Hypothalamus (tissue), 51 donors: ENCODE results near the gene ITIH5.

Experiments
- DNase-seq, 51 donors: peaks; one replicate each; lab custom pipeline; 2025; lab: John Stamatoyannopoulos, UW

Gene ITIH5

DNA sequence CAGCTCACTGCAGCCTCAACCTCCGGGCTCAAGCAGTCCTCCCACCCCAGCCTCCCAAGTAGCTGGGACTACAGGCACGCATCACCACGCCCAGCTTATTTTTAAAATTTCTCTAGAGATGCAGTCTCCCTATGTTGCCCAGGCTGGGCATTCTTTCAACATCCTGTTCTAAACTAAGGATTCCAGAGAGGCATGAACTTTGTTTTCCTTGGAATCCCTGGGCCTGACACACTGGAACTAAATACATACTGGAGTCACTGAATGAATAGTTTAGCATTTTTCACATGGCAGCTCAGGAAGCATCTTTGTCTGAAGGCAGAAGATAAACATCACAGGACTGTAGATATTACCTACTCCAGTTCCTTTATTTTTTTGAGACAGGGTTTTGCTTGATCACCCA, 108.7 kb downstream of the ITIH5 start:
- DNase-seq = no peak

DNA sequence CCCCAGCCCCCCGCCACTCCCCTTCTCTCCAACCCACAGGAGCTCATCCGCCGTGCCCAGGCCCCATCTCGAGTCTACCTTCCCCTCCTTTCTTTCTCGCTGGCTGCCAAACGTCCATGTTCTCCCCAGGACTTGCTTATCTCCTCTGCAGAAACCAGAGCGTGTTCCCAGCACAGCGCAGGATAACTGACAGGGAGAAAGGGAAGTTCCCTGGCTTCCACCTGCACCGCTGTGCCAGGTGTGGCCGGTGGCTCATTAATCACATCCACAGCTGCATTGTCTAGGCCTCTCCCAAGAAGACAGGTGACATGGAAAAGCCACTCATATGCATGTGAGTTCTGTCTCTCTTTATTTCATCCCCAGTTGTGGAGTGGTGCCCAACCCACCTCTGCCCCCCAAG, 113.2 kb downstream of the ITIH5 start:
- no peak for DNase-seq

DNA sequence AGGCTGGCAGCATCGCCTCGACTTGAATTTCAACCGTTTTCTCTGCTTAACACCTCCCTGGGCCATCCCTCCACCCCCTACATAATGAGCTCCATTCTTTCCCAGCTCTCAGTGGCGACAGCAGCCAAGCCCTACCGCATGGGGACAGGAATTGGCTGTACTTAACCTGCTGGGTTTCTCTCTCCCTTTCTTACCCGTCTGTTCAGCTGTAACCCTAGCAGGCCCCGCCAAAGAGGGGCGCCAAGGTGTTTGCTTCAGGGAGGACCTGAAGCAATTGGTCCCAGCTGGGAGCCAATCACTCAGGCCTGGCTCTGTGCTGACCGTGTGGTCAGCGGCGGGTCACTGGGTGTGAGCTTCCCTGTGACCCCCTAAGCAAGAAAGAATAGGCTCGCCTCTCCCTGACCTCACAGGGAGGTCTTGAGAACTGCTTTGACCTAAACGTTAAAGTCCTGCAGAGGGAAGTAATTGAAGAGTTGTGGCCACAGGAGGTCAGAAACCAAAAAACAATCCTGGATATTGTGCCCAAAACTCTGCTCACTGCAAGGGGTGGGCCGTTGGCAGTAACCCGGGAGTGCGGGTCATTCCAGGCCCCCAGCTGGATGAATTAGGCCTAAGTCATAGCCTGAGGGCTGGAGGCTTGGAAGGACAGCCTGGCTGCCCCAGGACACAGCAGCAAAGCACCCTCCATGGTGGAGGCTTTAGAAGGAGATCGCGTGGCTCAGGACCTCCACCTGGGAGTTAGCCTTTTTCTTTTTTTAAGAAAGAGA, 114.6 kb downstream of the ITIH5 start:
- peak in 26 of 51 donors; percentile 13 to 72 (median 43) for DNase-seq

DNA sequence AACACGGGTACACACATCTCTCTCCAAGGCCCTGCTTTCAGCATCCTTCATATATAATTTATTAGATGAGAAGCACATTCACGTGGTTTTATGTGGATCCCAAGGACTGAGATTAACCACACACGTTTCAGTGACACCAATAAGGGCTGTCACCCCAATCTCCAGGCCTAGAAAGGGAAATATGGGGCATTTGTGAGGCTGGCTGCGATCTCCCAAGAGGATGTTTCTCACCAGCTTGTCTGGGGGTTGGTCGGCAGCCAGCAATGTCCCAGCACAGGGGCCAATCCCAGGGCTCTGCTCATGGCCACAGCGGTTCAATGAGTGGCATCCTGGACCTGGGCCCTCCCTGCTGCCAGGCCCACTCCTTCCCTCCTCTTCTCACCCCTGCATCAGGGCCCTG, 115.5 kb downstream of the ITIH5 start:
- DNase-seq = peak in 24 of 51 donors; percentile 12 to 66 (median 38)

DNA sequence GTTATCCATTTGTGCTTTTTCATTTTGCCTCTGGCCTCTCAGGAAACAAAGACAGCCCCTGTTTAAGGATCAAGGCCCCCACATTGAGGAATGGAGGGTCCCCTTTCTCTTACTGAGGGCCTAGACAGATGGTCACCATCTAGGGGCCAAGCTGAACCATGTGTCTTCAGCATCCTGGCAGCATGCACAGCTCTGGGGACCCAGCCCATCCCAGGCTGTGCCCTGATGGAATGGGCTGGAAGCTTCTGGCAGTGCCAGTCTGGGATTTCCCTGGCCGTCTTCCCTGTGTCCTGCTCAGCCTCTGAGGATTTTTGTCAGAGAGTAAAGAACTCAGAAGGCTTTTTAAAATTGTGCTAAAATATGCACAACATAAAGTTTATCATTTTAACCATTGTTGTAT, 116.8 kb downstream of the ITIH5 start:
- DNase-seq = peak in 28 of 51 donors; percentile 9 to 68 (median 33)

DNA sequence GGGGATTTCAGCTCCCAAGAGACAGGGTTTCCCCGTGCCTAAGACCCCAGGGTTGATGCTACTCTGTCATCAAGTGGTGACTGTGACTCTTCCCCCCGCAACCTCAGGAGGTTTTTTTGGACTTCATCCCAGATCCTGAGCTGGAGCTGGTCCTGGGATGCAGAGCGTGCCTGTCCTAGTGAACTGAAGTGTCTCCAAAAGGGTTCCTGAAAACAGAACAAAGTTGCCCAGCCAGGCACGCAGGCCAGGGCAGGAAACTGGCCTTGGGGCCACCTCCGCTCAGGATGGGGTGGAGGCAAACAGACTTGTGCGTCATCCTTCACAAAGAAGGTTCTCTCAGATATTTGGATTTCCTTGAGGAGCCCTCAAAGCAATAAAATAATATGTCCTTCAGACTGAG, 118.9 kb downstream of the ITIH5 start:
- peak in 10 of 51 donors; percentile 11 to 40 (median 26) for DNase-seq

DNA sequence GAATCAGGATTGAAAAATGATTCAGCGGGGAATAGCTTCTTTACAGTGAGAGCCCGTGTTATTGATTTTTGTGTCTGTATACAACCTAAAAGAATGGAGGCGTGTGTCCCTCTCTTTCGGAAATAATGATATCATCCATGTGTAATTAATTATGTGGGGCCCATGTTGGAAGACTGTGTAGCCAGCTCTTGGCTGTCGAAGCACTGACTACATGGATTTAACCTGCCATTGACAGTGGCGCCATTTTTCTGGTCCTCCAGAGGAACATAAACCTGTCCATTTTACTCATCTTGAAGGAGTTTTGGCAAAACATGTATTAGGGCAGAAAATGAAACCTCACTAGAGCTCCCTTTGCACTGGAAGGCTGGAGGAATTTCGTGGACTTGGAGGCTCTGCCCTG, 119.6 kb downstream of the ITIH5 start:
- no peak for DNase-seq

DNA sequence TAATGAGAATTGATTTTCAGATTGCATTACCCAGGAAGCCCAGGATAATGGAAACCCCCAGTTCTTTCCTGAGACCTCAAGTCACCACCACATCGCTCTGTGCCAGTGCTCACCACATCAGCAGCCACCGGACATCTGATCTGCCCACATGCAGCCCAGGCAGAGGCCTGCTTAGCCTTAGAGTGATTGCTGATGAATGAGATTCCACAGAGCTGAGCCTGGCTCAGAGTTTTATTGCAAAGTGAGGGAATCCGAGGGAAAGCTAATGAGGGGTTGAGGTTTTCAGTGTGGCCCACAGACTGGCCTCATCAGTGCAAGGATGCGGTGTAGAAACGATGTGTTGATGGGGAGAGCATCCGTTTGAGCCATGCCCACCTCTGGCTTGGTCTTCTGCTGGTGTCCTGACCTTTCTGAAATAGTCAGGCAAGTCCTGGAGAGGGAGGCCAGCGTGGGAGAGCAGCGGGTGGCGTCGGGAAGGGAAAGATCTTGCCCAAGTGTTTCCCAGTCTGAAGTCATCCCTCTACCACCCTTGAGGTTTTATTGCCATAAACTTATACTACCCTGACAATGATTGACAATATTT, 120.3 kb downstream of the ITIH5 start:
- no peak for DNase-seq

DNA sequence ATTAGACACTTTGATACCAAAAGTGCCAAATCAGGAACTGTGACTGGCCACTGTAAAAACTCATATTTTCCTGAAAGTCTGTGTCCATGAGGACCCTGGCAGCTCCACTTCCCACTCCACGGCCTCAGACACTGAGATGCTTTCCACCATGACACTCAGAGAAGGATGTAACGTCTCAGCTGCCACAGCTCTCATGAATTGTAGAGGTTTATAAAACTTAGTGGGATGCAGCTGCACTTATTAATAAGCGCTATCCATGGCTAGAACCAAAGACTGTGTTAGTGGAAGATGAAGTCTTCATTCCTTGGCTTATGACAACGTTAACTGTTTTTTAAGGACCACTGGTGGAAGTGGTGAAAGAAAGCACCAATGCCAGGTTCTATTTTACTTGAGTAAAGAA, 121.0 kb downstream of the ITIH5 start:
- no peak for DNase-seq

DNA sequence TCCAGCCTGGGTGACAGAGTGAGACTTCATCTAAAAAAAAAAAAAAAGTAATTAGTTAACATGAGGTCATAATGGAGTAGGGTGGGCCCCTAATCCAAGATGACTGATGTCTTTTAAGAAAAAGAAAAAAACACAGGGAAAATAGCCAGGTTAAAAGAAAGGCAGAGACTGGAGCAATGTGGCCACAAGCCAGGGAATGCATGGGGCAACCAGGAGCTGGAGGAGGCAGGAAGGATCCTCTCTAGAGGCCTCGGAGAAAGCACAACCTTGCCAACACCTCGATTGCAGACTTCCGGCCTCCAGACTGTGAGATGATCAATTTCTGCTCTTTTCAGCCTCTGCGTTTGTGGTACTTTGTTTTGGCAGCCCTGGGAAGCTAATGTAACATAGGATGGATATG, 121.5 kb downstream of the ITIH5 start:
- DNase-seq = no peak

DNA sequence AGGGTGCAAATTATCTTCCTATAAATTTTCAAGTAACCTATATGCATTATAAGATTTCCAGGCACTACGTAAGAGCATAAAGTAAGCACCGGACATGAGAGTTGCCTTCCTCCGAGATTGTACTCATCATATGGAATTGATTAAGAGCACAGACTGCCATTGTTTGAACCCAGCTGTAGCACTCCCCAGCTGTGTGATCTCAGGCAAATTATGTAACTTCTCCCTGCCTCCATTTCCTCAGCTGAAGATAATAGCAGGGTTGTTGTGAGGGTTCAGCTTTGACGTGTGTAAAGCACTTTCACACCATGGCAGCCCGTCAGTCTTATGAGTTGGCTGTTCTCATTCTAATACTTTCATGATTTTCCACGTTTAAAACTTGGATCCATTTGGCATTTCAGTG, 122.6 kb downstream of the ITIH5 start:
- DNase-seq = peak in 5 of 51 donors; percentile 9 to 29 (median 22)

DNA sequence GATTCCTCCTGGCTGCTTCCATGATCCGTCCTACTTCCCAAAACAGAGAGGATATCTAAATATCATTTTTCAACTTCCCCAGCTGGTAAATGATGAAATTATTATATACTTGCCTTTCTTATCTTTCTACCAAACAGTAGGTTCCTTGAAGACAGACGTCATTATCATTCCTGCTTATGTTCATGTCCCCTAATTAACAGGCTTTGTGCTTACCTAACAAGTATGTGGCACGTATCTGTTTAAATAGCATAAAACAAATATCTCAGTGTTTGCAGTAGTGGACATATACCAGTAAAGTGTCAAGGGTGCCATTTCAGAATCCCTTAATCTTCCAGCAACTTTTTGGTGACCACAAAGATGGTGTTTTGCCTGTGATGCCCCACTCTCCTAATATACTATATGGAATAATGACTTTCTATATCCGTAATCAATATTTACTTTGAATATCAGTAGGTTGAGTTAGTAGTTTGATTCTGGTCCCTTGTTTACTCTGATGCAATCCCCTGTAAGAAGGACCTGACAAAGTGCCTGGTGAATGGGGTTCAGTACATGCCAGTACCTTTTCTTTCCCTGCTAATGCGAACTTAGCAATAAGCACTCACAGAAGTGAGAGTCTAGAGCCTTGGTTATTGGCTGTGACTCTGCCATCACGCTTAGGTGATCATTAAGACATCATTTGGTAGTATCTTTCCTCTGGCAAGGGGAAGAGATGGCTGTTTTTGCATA, 124.4 kb downstream of the ITIH5 start:
- DNase-seq = no peak

DNA sequence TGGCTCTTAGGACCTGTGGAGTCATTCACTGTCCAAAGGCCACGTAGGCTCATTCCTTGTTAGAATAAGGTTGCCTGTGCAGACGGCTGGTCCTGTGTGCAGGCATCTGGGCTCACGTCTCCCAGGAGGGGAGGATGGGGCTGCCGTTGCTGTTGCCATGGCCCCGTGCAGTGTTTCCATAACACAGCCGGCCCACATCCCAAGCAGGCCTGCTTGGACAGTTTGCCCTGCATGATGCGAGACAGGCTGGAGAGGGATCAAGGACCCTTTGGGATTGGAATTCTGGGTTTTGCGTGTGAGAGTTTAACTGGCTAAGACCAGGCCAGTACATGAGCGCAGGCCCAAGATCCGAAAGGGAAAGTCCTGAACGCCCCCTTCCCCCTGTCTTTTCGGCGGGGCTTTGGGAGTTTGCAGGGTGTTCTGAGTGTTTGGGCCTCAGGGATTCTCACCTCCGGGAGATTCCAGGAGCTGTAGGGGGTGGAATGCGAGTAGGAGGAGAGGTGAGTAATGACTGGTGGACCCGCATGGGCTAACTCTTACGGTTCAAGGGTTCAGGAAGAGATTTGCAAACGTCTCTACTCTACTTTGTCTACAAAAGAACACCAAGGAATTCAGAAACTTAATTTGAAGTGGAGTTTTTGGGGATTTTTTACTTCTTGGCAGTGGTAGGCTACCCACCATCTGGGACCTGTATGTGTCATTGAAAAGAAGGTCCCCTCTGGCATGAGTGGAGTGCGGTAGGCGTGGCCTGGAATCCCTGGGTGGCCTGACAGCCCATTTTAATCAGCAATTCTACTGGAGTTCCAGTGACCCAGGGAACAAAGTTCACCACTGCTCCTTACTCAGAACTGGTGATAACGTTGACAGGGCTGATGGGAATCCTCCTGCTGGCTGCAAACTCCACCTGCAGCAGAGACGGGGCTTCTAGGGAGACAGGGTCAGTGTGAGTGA, 125.4 kb downstream of the ITIH5 start:
- DNase-seq = peak in 12 of 51 donors; percentile 7 to 48 (median 22)

DNA sequence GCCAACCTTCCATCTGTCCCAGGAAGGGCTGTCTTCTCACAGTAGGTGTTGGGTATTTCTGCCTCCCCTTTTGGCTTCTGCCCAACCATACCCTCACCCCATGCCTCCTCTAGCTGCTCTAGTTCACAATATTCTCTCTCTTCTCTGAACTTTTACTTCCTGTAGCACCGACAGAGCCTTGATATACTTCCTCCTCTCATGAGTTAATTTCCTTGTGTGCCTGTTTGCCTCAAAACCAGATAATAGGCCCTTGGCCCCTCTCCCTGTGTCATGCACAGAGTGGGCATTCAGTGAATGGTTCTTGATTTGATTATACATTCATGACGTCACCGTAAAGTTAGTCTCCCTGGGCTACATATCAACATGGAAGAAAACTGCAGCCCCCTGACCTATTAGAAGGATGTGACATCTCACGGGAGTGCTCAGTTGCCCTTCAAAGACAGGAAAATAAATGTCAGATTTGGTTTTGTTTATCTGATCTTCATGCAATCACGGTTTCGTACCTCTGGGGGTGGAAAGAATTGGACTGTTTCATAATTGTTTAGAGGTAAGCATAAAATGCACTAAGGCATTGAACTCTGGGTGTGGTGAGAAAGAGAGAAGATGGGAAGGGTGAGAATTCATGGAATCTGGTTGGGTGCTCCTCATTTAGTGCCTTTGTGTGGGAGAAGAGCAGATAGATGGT, 127.7 kb downstream of the ITIH5 start:
- DNase-seq = no peak

DNA sequence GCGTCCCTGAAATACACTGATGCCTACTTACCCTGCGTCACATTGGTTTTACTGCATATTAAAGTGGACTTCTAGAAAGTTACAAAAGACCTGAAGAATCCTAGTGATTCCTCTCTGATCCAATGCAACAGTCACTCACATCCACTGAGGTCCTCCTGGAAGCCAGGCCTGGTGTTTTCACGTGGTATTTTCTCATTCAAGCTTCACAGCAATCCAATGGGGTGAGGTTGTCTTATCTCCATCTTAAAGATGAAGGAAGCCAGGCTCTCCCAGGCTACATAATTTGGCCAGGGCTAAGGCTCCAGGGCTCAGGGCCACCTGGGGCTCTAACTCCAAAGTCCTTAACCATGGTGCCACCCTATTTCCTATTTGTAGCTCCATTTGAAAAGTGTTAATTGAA, 129.6 kb downstream of the ITIH5 start:
- no peak for DNase-seq

DNA sequence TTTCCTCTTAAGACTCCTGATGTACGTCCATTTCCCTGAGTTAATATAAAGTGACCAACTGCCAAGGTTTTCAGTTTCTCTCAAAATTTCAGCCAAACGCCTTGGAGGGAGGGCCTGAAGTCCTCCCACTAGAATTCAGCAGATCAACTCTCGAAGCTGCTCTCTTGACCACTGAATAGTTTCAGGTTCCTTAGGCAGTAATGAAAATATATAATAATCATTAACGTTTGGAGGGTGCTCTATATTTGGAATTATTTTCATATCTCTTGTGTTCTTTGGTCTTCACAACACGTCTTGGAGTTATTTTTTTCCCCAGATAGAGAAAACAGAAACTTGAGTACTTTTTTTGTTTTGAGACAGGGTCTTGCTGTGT, 132.3 kb downstream of the ITIH5 start:
- no peak for DNase-seq

DNA sequence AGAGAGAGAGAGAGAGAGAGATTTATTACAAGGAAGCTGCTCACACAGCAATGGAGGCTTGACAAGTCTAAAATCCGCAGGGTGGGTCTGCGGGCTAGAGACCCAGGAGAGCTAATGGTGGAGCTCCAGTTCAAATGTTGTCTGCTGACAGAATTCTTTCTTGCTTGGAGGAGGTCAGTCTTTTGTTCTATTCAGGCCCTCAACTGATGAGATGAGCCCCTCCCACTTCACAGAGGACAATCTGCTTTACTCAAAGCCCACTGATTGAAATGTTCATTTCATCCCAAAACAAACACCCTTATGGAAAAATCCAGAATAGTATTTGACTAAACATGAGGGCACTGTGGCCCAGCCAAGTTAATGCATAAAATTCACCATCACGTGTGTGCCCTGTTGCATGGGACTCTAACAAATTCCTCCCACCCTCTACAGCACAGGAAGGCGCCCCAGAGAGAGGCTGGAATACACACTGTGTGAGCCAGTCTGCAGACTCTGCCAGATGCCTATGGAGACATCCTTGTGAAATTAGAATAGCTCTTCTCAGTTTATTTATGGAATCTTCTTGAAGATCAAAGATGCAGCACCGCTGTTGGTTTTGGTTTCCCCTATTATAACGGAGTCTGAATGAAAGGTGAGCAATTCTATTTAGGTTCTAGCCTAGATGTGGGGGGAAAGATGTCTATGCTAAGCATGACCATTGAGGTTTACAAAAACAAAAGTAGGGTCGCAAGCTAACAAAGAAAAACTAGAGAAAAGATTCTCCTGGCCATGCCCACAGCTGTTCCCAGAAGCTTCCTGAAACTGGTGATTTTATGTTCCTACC, 132.9 kb downstream of the ITIH5 start:
- DNase-seq = no peak

DNA sequence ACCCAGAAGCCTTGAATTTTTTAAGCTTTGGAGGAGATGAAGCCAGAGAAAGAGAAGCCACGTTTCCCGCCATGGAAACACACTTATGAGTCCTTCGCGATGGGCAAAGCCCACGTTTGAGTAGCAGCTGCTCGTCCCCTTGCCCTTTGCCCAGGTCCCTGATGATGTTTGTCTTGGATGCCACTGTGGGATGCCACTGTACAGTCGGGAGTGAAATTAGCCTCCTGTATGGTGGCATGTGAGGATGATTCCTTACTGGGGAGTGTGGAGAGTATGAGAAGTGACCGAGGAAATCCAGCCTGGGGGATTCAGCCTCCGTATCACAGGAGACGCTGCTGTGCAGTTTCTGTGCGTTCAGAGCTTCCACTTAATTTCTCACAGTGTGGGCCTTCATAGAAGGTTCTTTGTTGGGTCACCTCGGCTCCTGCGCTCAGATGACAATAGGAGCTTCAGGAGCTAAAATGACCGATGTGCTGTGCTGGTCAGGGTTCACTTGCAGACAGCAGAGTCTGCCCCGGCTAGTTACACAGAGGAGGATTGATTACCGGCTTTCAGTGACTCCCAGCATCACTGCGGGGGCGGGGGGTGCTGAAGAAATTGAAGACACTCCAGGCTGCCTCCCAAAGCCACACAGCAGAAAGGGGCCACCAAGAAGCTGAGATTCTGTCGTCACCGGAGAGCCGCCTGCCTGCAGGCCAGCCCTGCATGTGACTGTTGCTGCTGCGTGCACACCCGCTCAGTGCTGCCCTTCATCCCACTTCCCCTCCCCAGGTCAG, 133.9 kb downstream of the ITIH5 start:
- DNase-seq = no peak
